HCT116 (cell line): ENCODE results near the gene LRATD1.

Experiments
- EZH2phosphoT487 ChIP-seq: fragments of 200-600 bp; IDR thresholded peaks from 2 replicates; pipeline ENCODE4 v1.6.1; 2018; ENCODE audit warnings: antibody characterized with exemption, borderline replicate concordance
- RAD21 ChIP-seq: IDR thresholded peaks from 2 replicates; pipeline ENCODE4 v1.6.1; 2012; ENCODE audit warnings: low read depth, mild to moderate bottlenecking
- YY1 ChIP-seq: IDR thresholded peaks from 2 replicates; pipeline ENCODE4 v1.6.1; 2011; ENCODE audit warnings: low read length, low read depth, moderate library complexity, mild to moderate bottlenecking; ENCODE audit not compliant: insufficient replicate concordance; ENCODE audit errors: extremely low read depth
- TF ChIP-seq, protein P1 (sequence below), 3 experiments: fragments of 200-600 bp in 1 of 3; sonication (generic) in 1 of 3; IDR thresholded peaks in 2 of 3; conservative IDR thresholded peaks in 1 of 3; 2 replicates each; pipeline ENCODE4 v1.5.1; 2012 to 2017; ENCODE audit warnings: low read depth in 2 of 3, low read length in 2 of 3, antibody characterized with exemption in 1 of 3, borderline replicate concordance in 1 of 3, control low read depth in 1 of 3, mild to moderate bottlenecking in 1 of 3, mixed read lengths in 1 of 3, mixed run types in 1 of 3, moderate library complexity in 1 of 3; ENCODE audit not compliant: insufficient read depth in 1 of 3

DNA sequence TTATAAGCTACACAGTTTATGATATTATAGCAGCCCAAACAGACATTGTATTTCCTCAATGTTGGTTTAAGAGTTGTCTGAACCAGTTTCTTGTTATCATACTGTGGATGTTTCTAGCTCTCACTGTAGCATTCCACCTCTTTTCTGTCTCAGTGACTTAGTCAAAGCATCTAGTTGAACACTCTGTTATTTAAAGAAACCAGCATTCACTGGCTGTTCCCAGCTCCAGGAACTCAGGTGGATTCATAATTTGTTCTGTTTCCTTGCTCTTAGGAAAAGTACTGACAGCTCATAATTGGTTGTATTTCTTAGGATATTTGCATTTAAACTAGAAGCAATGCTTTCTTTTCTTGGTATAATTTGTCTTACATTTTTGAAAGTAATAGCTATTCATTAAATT lies 17.5 kb downstream of the LRATD1 start:
- TF ChIP-seq, protein P1, sequence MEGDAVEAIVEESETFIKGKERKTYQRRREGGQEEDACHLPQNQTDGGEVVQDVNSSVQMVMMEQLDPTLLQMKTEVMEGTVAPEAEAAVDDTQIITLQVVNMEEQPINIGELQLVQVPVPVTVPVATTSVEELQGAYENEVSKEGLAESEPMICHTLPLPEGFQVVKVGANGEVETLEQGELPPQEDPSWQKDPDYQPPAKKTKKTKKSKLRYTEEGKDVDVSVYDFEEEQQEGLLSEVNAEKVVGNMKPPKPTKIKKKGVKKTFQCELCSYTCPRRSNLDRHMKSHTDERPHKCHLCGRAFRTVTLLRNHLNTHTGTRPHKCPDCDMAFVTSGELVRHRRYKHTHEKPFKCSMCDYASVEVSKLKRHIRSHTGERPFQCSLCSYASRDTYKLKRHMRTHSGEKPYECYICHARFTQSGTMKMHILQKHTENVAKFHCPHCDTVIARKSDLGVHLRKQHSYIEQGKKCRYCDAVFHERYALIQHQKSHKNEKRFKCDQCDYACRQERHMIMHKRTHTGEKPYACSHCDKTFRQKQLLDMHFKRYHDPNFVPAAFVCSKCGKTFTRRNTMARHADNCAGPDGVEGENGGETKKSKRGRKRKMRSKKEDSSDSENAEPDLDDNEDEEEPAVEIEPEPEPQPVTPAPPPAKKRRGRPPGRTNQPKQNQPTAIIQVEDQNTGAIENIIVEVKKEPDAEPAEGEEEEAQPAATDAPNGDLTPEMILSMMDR (IDR thresholded peaks at IDR 0.05 in 2 of 3, conservative IDR thresholded peaks at IDR 0.05 in 1 of 3; ENCODE audit: borderline replicate concordance in 1 of 3, insufficient read depth in 1 of 3, low read depth in 2 of 3, low read length in 2 of 3) = no peak
- TF ChIP-seq YY1 = no peak
- TF ChIP-seq RAD21 = no peak
- no peak for TF ChIP-seq EZH2phosphoT487
